ENCODE results near the gene SETBP1.

SETBP1 gene

GRCh38 chr18:44682871-44683221, 2.2 kb downstream of the SETBP1 start:
- Mint-ChIP-seq H3K4me3 (no peak overlapping the region), H3K36me3 (ENCODE audit: insufficient read depth) (peaks cover 8% of the 10 kb centered on the region), H3K9me3 (no peaks in the 10 kb centered on the region), H3K4me1 (peaks cover 19% of the 10 kb centered on the region), H3K27me3 (no peaks in the 10 kb centered on the region), H3K27ac (ENCODE audit: low read depth) (no peak overlapping the region)
- no peak for ATAC-seq (replicated peaks; ENCODE audit: extremely low read depth, poor library complexity, severe bottlenecking)
- DNase-seq (ENCODE audit: low spot score in 2 of 2) = no peak

- Mint-ChIP-seq H3K27me3 (no peaks in the 10 kb centered on the region), H3K27ac (ENCODE audit: low read depth) (no peak overlapping the region), H3K4me3 (no peak overlapping the region), H3K9me3 (no peaks in the 10 kb centered on the region), H3K4me1 (peaks cover 19% of the 10 kb centered on the region), H3K36me3 (ENCODE audit: insufficient read depth) (peaks cover 8% of the 10 kb centered on the region)
- no peak for ATAC-seq (replicated peaks; ENCODE audit: extremely low read depth, poor library complexity, severe bottlenecking)
- no peak for DNase-seq (ENCODE audit: low spot score in 2 of 2)
Measured at GRCh38 chr18:44683556-44683955, 2.9 kb downstream of the SETBP1 start.

GRCh38 chr18:44685296-44685695, 4.6 kb downstream of the SETBP1 start:
- DNase-seq (ENCODE audit: low spot score in 2 of 2) (no peak), ATAC-seq (replicated peaks; ENCODE audit: extremely low read depth, poor library complexity, severe bottlenecking) (no peak)
- Mint-ChIP-seq H3K27me3 (no peaks in the 10 kb centered on the region), H3K4me1 (peaks cover 25% of the 10 kb centered on the region), H3K36me3 (ENCODE audit: insufficient read depth) (peaks cover 3% of the 10 kb centered on the region), H3K27ac (ENCODE audit: low read depth) (no peak overlapping the region), H3K9me3 (no peaks in the 10 kb centered on the region), H3K4me3 (no peak overlapping the region)

- peaks cover under 1% of the 10 kb centered on the region for H3K36me3 Mint-ChIP-seq (ENCODE audit: insufficient read depth)
- ATAC-seq (replicated peaks; ENCODE audit: extremely low read depth, poor library complexity, severe bottlenecking) (no peak), DNase-seq (ENCODE audit: low spot score in 2 of 2) (no peak)
- no peaks in the 10 kb centered on the region for H3K27me3 Mint-ChIP-seq
- no peak overlapping the region for H3K4me3 Mint-ChIP-seq
- H3K27ac Mint-ChIP-seq (ENCODE audit: low read depth) = no peak overlapping the region
- H3K4me1 Mint-ChIP-seq = peaks cover 25% of the 10 kb centered on the region
- H3K9me3 Mint-ChIP-seq = no peaks in the 10 kb centered on the region
Measured at GRCh38 chr18:44686156-44686555, 5.5 kb downstream of the SETBP1 start.

- no peaks in the 10 kb centered on the region for H3K36me3 Mint-ChIP-seq (ENCODE audit: insufficient read depth)
Measured at GRCh38 chr18:44687421-44687820, 6.7 kb downstream of the SETBP1 start.

GRCh38 chr18:44689736-44690135, 9.0 kb downstream of the SETBP1 start:
- no peaks in the 10 kb centered on the region for H3K9me3 Mint-ChIP-seq
- H3K4me1 Mint-ChIP-seq = peaks cover 34% of the 10 kb centered on the region
- no peak overlapping the region for H3K27ac Mint-ChIP-seq (ENCODE audit: low read depth)
- no peak overlapping the region for H3K4me3 Mint-ChIP-seq
- no peak for DNase-seq (ENCODE audit: low spot score in 2 of 2)
- no peaks in the 10 kb centered on the region for H3K27me3 Mint-ChIP-seq
- H3K36me3 Mint-ChIP-seq (ENCODE audit: insufficient read depth) = no peaks in the 10 kb centered on the region
- no peak for ATAC-seq (replicated peaks; ENCODE audit: extremely low read depth, poor library complexity, severe bottlenecking)

More at GRCh38 chr18:44687421-44687820, 6.7 kb downstream of the SETBP1 start:
- no peak overlapping the region for H3K27ac Mint-ChIP-seq (ENCODE audit: low read depth)
- no peaks in the 10 kb centered on the region for H3K27me3 Mint-ChIP-seq
- H3K4me1 Mint-ChIP-seq = peaks cover 27% of the 10 kb centered on the region
- no peaks in the 10 kb centered on the region for H3K9me3 Mint-ChIP-seq
- DNase-seq (ENCODE audit: low spot score in 2 of 2) (no peak), ATAC-seq (replicated peaks; ENCODE audit: extremely low read depth, poor library complexity, severe bottlenecking) (no peak)
- no peak overlapping the region for H3K4me3 Mint-ChIP-seq

GRCh38 chr18:44691148-44691925, 10.6 kb downstream of the SETBP1 start:
- Mint-ChIP-seq H3K36me3 (ENCODE audit: insufficient read depth) (no peaks in the 10 kb centered on the region), H3K9me3 (no peaks in the 10 kb centered on the region), H3K4me1 (peaks cover 33% of the 10 kb centered on the region), H3K27ac (ENCODE audit: low read depth) (no peak overlapping the region), H3K4me3 (no peak overlapping the region), H3K27me3 (no peaks in the 10 kb centered on the region)
- DNase-seq (ENCODE audit: low spot score in 2 of 2) (no peak), ATAC-seq (replicated peaks; ENCODE audit: extremely low read depth, poor library complexity, severe bottlenecking) (no peak)

- ATAC-seq (replicated peaks; ENCODE audit: extremely low read depth, poor library complexity, severe bottlenecking) (no peak), DNase-seq (ENCODE audit: low spot score in 2 of 2) (no peak)
- Mint-ChIP-seq H3K27me3 (no peaks in the 10 kb centered on the region), H3K4me3 (no peak overlapping the region), H3K9me3 (no peaks in the 10 kb centered on the region), H3K36me3 (ENCODE audit: insufficient read depth) (no peaks in the 10 kb centered on the region), H3K4me1 (peaks cover 24% of the 10 kb centered on the region), H3K27ac (ENCODE audit: low read depth) (no peak overlapping the region)
Measured at GRCh38 chr18:44693030-44693784, 12.5 kb downstream of the SETBP1 start.

- Mint-ChIP-seq H3K27me3 (no peaks in the 10 kb centered on the region), H3K9me3 (no peaks in the 10 kb centered on the region), H3K36me3 (ENCODE audit: insufficient read depth) (no peaks in the 10 kb centered on the region), H3K4me1 (peaks cover 30% of the 10 kb centered on the region), H3K4me3 (no peak overlapping the region), H3K27ac (ENCODE audit: low read depth) (no peak overlapping the region)
- no peak for ATAC-seq (replicated peaks; ENCODE audit: extremely low read depth, poor library complexity, severe bottlenecking)
- no peak for DNase-seq (ENCODE audit: low spot score in 2 of 2)
Measured at GRCh38 chr18:44695503-44695902, 14.8 kb downstream of the SETBP1 start.

- Mint-ChIP-seq H3K4me3 (no peak overlapping the region), H3K4me1 (peaks cover 39% of the 10 kb centered on the region)
Measured at GRCh38 chr18:44696892-44697291, 16.2 kb downstream of the SETBP1 start.

GRCh38 chr18:44697315-44697714, 16.6 kb downstream of the SETBP1 start:
- no peaks in the 10 kb centered on the region for H3K27me3 Mint-ChIP-seq
- no peaks in the 10 kb centered on the region for H3K36me3 Mint-ChIP-seq (ENCODE audit: insufficient read depth)
- H3K4me1 Mint-ChIP-seq = peaks cover 38% of the 10 kb centered on the region
- DNase-seq (ENCODE audit: low spot score in 2 of 2) = no peak
- H3K4me3 Mint-ChIP-seq = no peak overlapping the region
- H3K9me3 Mint-ChIP-seq = no peaks in the 10 kb centered on the region
- no peak for ATAC-seq (replicated peaks; ENCODE audit: extremely low read depth, poor library complexity, severe bottlenecking)
- H3K27ac Mint-ChIP-seq (ENCODE audit: low read depth) = no peak overlapping the region

More at GRCh38 chr18:44696892-44697291, 16.2 kb downstream of the SETBP1 start:
- no peaks in the 10 kb centered on the region for H3K27me3 Mint-ChIP-seq
- no peaks in the 10 kb centered on the region for H3K36me3 Mint-ChIP-seq (ENCODE audit: insufficient read depth)
- no peak for DNase-seq (ENCODE audit: low spot score in 2 of 2)
- H3K27ac Mint-ChIP-seq (ENCODE audit: low read depth) = no peak overlapping the region
- ATAC-seq (replicated peaks; ENCODE audit: extremely low read depth, poor library complexity, severe bottlenecking) = no peak
- H3K9me3 Mint-ChIP-seq = no peaks in the 10 kb centered on the region

- peaks cover 39% of the 10 kb centered on the region for H3K4me1 Mint-ChIP-seq
- H3K4me3 Mint-ChIP-seq = no peak overlapping the region
- DNase-seq (ENCODE audit: low spot score in 2 of 2) = no peak
- H3K36me3 Mint-ChIP-seq (ENCODE audit: insufficient read depth) = peaks cover 3% of the 10 kb centered on the region
- H3K9me3 Mint-ChIP-seq = no peaks in the 10 kb centered on the region
- no peak for ATAC-seq (replicated peaks; ENCODE audit: extremely low read depth, poor library complexity, severe bottlenecking)
- no peaks in the 10 kb centered on the region for H3K27me3 Mint-ChIP-seq
- no peak overlapping the region for H3K27ac Mint-ChIP-seq (ENCODE audit: low read depth)
Measured at GRCh38 chr18:44698518-44698917, 17.8 kb downstream of the SETBP1 start.

Data from central memory CD8-positive, alpha-beta T cell (primary cell).